MM.1S (cell line): ENCODE data around the gene RALGPS2.

Source experiments
- DNase-seq: peaks from one replicate; pipeline ENCODE4 v3.0.0-alpha.2; 2015
- H2AFZ ChIP-seq: fragments of 300-600 bp; sonication (generic); 2 replicates; pipeline ENCODE4 v1.6.0; 2016; ENCODE audit warnings: antibody characterized with exemption, low read length
- H3F3A ChIP-seq: fragments of 300-600 bp; sonication (generic); 2 replicates; pipeline ENCODE4 v1.6.1; 2016; ENCODE audit warnings: mild to moderate bottlenecking, antibody characterized with exemption, low read length, moderate library complexity, mixed read lengths; ENCODE audit not compliant: insufficient read depth
- H3K27ac ChIP-seq: fragments of 300-600 bp; sonication (generic); 2 replicates; pipeline ENCODE4 v1.5.1; 2016; ENCODE audit warnings: mild to moderate bottlenecking, low read length
- H3K27me3 ChIP-seq: fragments of 300-600 bp; sonication (generic); replicated peaks from 2 replicates; pipeline ENCODE4 v1.6.0; 2016; ENCODE audit warnings: low read length; ENCODE audit not compliant: insufficient read depth
- H3K36me3 ChIP-seq: fragments of 300-600 bp; sonication (generic); replicated peaks from 2 replicates; pipeline ENCODE4 v1.6.1; 2016; ENCODE audit warnings: mild to moderate bottlenecking, low read length, mixed read lengths; ENCODE audit not compliant: insufficient read depth
- H3K4me1 ChIP-seq: fragments of 300-600 bp; sonication (generic); 2 replicates; pipeline ENCODE4 v1.6.1; 2016; ENCODE audit warnings: low read length, mixed read lengths
- H3K4me2 ChIP-seq: fragments of 300-600 bp; sonication (generic); 2 replicates; pipeline ENCODE4 v1.6.0; 2016; ENCODE audit warnings: low read depth, low read length
- H3K4me3 ChIP-seq: fragments of 300-600 bp; sonication (generic); 2 replicates; pipeline ENCODE4 v1.5.1; 2016; ENCODE audit warnings: low read length, mixed read lengths
- H3K79me2 ChIP-seq: fragments of 300-600 bp; sonication (generic); 2 replicates; pipeline ENCODE4 v1.6.1; 2016; ENCODE audit warnings: mixed run types, low read length, mixed read lengths
- H3K9ac ChIP-seq: fragments of 300-600 bp; sonication (generic); 2 replicates; pipeline ENCODE4 v1.6.1; 2016; ENCODE audit warnings: low read length, mixed read lengths
- H3K9me2 ChIP-seq: fragments of 300-600 bp; sonication (generic); replicated peaks from 2 replicates; pipeline ENCODE4 v1.6.1; 2016; ENCODE audit warnings: mild to moderate bottlenecking, low read length, mixed read lengths; ENCODE audit not compliant: insufficient read depth
- H3K9me3 ChIP-seq: fragments of 300-600 bp; sonication (generic); replicated peaks from 2 replicates; pipeline ENCODE4 v1.6.1; 2016; ENCODE audit warnings: mild to moderate bottlenecking, low read length, mixed read lengths; ENCODE audit not compliant: insufficient read depth
- H4K20me1 ChIP-seq: fragments of 300-600 bp; sonication (generic); 2 replicates; pipeline ENCODE4 v1.6.1; 2016; ENCODE audit warnings: mild to moderate bottlenecking, low read length, moderate library complexity, mixed read lengths; ENCODE audit not compliant: insufficient read depth
- EZH2 ChIP-seq: fragments of 300-600 bp; sonication (generic); optimal IDR thresholded peaks from 2 replicates; pipeline ENCODE3; 2017; ENCODE audit warnings: low read depth, mild to moderate bottlenecking, antibody characterized with exemption, low read length, mixed read lengths
- EZH2phosphoT487 ChIP-seq: fragments of 300-600 bp; sonication (generic); IDR thresholded peaks from 2 replicates; pipeline ENCODE4 v1.6.1; 2018; ENCODE audit warnings: antibody characterized with exemption, low read length
- TF ChIP-seq, protein P1 (sequence below): fragments of 300-600 bp; sonication (generic); IDR thresholded peaks from 2 replicates; pipeline ENCODE4 v1.5.1; 2016; ENCODE audit warnings: antibody characterized with exemption, low read length, mixed read lengths

Gene RALGPS2

GRCh38 chr1:178940068-178940765, 215.2 kb downstream of the RALGPS2 start:
- Histone ChIP-seq H3K9me3 (no peaks in the 10 kb centered on the region), H3K4me1 (no peaks in the 10 kb centered on the region), H3K9ac (no peak overlapping the region), H3K9me2 (no peaks in the 10 kb centered on the region), H3K4me3 (no peak overlapping the region), H3K27ac (no peak overlapping the region), H3K4me2 (no peak overlapping the region), H3K36me3 (no peaks in the 10 kb centered on the region), H4K20me1 (no peaks in the 10 kb centered on the region), H2AFZ (no peak overlapping the region), H3F3A (no peaks in the 10 kb centered on the region), H3K79me2 (no peaks in the 10 kb centered on the region), H3K27me3 (no peaks in the 10 kb centered on the region)
- DNase-seq = no peak
- TF ChIP-seq EZH2phosphoT487 = no peak
- no peak for TF ChIP-seq EZH2
- TF ChIP-seq, protein P1, sequence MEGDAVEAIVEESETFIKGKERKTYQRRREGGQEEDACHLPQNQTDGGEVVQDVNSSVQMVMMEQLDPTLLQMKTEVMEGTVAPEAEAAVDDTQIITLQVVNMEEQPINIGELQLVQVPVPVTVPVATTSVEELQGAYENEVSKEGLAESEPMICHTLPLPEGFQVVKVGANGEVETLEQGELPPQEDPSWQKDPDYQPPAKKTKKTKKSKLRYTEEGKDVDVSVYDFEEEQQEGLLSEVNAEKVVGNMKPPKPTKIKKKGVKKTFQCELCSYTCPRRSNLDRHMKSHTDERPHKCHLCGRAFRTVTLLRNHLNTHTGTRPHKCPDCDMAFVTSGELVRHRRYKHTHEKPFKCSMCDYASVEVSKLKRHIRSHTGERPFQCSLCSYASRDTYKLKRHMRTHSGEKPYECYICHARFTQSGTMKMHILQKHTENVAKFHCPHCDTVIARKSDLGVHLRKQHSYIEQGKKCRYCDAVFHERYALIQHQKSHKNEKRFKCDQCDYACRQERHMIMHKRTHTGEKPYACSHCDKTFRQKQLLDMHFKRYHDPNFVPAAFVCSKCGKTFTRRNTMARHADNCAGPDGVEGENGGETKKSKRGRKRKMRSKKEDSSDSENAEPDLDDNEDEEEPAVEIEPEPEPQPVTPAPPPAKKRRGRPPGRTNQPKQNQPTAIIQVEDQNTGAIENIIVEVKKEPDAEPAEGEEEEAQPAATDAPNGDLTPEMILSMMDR = no peak

DNA sequence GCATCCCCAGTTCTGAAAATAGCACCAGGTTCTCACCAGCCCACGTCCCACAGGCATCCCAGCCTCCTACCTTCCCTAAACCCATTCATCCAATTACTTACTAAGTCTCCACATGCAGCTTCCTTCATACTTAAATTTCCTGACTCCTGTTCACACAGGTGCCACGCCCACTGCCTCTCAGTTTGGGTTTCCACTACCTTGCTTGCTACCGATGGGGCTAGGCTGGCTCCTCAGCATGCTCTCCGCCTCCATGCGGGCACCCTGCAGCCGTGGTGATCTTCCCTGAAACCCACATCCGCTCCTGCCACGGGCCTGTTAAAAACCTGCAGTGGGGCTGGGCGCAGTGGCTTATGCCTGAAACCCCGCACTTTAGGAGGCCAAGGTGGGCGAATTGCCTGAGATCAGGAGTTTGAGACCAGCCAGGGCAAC, 216.2 kb downstream of the RALGPS2 start:
- DNase-seq = no peak
- Histone ChIP-seq H3F3A (no peaks in the 10 kb centered on the region), H3K36me3 (no peaks in the 10 kb centered on the region), H3K79me2 (no peaks in the 10 kb centered on the region), H3K27me3 (no peaks in the 10 kb centered on the region), H4K20me1 (no peaks in the 10 kb centered on the region), H3K9me3 (no peaks in the 10 kb centered on the region), H3K9ac (no peak overlapping the region), H3K4me3 (no peak overlapping the region), H3K4me2 (no peak overlapping the region), H3K9me2 (no peaks in the 10 kb centered on the region), H2AFZ (no peak overlapping the region), H3K4me1 (no peaks in the 10 kb centered on the region), H3K27ac (no peak overlapping the region)
- no peak for TF ChIP-seq EZH2phosphoT487
- TF ChIP-seq, protein P1 = no peak
- TF ChIP-seq EZH2 = no peak

- no peaks in the 10 kb centered on the region for H3K79me2 ChIP-seq
- no peaks in the 10 kb centered on the region for H3K36me3 ChIP-seq
- H3K4me2 ChIP-seq = no peak overlapping the region
- no peak overlapping the region for H3K27ac ChIP-seq
- H3K9me3 ChIP-seq = no peaks in the 10 kb centered on the region
- no peaks in the 10 kb centered on the region for H3K27me3 ChIP-seq
- no peak overlapping the region for H3K4me3 ChIP-seq
- H3F3A ChIP-seq = no peaks in the 10 kb centered on the region
- no peak for DNase-seq
- no peak for TF ChIP-seq EZH2
- no peak for TF ChIP-seq EZH2phosphoT487
- TF ChIP-seq, protein P1 = no peak
- no peaks in the 10 kb centered on the region for H4K20me1 ChIP-seq
- H2AFZ ChIP-seq = no peak overlapping the region
- no peaks in the 10 kb centered on the region for H3K9me2 ChIP-seq
- no peaks in the 10 kb centered on the region for H3K4me1 ChIP-seq
- no peak overlapping the region for H3K9ac ChIP-seq
Measured at GRCh38 chr1:178941849-178942248, 216.8 kb downstream of the RALGPS2 start.
